ENCODE results near the gene SEPTIN3.

- TF ChIP-seq CTCF (conservative IDR thresholded peaks at IDR 0.05; ENCODE audit: low read length) = no peak
- TF ChIP-seq EZH2phosphoT487 (IDR thresholded peaks at IDR 0.05; ENCODE audit: borderline replicate concordance, low read depth, low read length) = no peak
Observed at GRCh38 chr22:41995211-41995610, 26.0 kb downstream of the SEPTIN3 start.
